DND-41 (cell line): ENCODE measurements around the gene LLGL2.
"Not testable (repeated sequence)": the region's sequence is repeated elsewhere in the genome, so short reads cannot be mapped to it uniquely, and the experiment has no call there.

Experiments used
- CTCF ChIP-seq: IDR thresholded peaks from 2 replicates; pipeline ENCODE4 v1.5.1; 2012; ENCODE audit warnings: borderline replicate concordance, low read length, moderate library complexity, mild to moderate bottlenecking; ENCODE audit not compliant: poor library complexity, severe bottlenecking; ENCODE audit errors: extremely low read depth
- EZH2 ChIP-seq: IDR thresholded peaks from 3 replicates; pipeline ENCODE4 v1.6.1; 2012; ENCODE audit warnings: borderline replicate concordance, low read depth, mild to moderate bottlenecking, moderate library complexity, low read length, inconsistent platforms; ENCODE audit not compliant: severe bottlenecking

GRCh38 chr17:75581121-75581725, 55.7 kb downstream of the LLGL2 start:
- TF ChIP-seq CTCF, EZH2: not testable (repeated sequence)
